Upper lobe of left lung (tissue), 4 donors: ENCODE data around the gene ARHGEF2.

Experiments used
- CTCF ChIP-seq, 6 experiments: fragments of 450-650 bp in 4 of 6; fragments of 200-600 bp in 2 of 6; sonication (generic) in 2 of 6; IDR thresholded peaks; one replicate each; pipeline ENCODE4 v1.5.1; 2016 to 2019; ENCODE audit warnings: antibody characterized with exemption in 6 of 6
- EP300 ChIP-seq, 4 donors: sonication (generic); formaldehyde crosslinking; IDR thresholded peaks; one replicate each; pipeline ENCODE4 v1.5.1; 2017; ENCODE audit warnings: antibody characterized with exemption in 4 of 4, control low read depth in 2 of 4
- POLR2AphosphoS5 ChIP-seq, 2 donors: sonication (generic); formaldehyde crosslinking; IDR thresholded peaks; one replicate each; pipeline ENCODE4 v1.5.1; 2017; ENCODE audit warnings: antibody characterized with exemption in 2 of 2

- TF ChIP-seq CTCF (IDR thresholded peaks at IDR 0.05) (no peak), POLR2AphosphoS5 (IDR thresholded peaks at IDR 0.05) (no peak), EP300 (IDR thresholded peaks at IDR 0.05) (no peak)
Observed at GRCh38 chr1:156006666-156007376, 28.5 kb upstream of the ARHGEF2 start.
